Activated T-cell treated with anti-CD3 and anti-CD28 coated beads for 48 hours (primary cell): Measurements from ENCODE around the gene ADAMTS15.

ENCODE experiments used
- DNase-seq: peaks from one replicate; pipeline ENCODE4 v3.0.0-alpha.2; 2020; ENCODE audit warnings: low read depth

ADAMTS15 gene

DNA sequence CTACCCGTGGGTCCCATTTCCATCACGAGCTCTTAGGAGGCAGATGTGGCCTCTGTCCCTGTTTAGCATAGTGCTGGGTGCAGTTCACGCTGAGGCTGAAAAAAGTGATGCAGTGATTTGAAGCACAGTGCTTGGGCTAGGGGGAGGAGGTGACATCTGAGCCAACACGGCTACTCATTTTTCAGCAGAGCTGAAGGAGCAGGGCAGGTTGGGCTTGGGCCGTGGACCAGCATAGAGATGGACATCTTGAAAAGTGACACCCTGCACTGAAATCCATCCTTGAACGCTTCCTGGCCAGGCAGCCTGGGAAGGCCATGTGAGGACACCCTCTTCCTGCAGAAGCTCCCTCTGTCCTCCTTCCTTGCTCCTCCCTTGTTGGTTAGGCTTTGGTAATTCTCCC, 66.4 kb downstream of the ADAMTS15 start:
- no peak for DNase-seq

- DNase-seq, result no peak
Measured at GRCh38 chr11:130515829-130516553, 67.5 kb downstream of the ADAMTS15 start.

DNA sequence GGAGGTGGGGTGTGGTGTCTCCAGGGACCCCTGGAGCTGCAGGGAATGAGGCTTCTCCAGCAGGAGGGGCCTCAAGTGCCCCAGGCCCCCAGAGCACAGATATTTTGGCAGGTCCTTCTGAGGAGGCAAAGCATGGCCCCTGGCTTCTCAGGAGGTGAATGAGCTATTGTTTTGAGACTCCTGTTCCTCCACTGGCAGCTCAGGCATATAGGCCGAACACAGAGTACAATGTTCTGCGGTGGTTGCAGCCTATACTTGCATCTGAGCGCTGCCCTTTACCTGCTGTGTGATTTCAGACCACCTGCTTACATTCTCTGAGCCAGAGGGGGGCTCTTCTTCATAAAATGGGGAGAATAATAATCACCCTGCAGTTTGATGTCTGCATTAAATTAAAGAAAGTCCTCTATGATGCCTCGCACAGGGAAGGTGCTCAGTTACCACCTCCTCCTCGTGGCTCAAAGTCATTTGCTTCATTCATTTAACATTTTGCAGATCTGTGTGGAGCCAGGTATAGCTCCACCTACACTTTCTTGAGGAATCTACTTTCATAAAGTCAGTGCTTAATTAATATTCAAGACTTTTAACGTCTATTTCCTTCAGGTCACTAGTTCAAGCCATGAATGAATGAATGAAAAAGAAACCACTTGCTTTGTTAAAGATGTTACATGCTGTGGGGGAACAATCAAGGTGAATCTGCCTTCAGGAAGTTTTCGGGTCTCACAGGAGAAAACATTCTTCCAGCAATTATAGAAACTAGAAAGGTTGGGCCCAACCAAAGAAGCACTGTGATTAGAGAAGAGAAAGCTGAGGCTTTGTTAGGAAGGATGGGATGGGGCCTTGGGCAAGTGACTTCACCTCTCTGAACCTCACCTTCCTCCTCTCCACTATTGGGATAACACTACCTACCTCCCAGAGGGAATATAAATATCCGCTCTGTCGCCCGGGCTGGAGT, 68.4 kb downstream of the ADAMTS15 start:
- no peak for DNase-seq

DNA sequence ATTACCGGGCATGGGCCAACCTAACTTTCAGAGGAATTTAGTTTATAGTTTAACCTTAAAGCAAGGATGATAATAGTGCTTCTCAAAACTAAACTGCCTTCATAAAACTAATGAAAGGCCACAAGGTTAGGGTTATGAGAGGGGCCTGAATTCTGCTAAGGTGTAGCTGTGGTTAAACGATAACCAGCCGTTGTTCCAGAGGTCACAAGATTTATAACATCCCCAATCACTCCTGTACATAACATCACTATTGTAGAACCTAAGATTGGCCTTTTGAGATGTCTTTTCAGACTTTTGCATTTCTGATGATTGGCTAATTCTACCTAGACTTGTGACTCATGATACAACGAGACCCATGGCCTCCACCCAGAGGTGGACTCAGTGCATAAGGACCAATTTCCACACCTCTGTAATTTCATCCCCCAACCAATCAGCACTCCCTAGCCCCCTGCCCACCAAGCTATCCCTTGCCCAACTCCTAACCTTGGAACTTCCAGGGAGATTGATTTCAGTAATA, 69.8 kb downstream of the ADAMTS15 start:
- DNase-seq, result no peak

GRCh38 chr11:130519128-130519932, 70.9 kb downstream of the ADAMTS15 start:
- DNase-seq, result no peak

DNA sequence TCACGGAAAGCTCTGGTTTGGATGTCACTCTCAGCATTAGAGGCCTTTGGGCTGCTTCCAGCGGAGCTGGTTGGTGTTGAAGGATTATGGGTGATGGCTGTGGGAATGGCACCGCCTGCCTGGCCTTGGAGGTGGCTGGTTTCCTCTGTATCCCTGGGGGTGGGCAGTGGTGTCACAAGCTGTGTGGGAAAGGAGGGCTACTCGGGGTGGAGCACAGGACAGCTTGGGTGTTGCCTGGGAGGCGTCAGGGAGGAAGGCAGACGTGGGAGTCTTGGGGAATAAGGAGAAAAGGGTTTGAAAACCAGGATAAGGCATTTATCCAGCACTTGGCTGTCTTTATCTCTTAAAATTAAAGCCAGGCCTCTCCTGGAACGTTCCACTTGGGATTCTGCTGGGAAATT, 71.8 kb downstream of the ADAMTS15 start:
- DNase-seq, result no peak

DNA sequence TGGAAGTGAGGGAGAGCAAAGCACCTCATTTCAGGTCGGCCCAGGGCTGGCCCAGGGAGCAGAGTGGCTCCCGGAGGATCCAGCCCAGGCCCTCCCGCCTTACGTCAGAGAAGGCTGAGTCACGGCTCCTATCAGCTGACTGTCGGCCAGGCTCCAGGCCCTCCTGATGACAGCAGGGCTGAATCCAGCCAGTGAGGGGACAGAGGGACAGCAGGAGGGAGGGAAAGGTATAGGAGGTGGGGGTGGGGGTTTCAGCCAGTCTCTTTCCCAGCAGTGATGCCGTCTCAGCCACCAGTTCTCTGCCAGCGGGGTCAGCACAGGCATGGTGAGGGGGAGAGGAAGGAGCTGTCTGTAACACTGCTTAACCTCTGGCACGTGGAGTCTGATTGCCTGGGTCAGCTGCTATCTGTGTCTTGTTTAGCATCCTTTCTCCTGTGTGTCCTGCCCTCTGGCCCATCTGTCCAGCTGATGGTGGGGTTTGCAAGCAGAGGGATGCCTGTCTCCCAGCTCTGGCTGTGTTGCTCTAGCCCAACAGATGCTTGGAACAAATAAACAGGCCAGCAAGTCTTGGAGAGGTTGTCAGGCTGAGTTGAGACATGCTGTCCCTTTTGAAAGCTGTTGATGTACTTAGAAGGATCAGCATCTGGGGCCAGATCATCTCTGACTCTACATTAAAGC, 74.0 kb downstream of the ADAMTS15 start:
- no peak for DNase-seq

GRCh38 chr11:130523166-130523565, 74.7 kb downstream of the ADAMTS15 start:
- no peak for DNase-seq

DNA sequence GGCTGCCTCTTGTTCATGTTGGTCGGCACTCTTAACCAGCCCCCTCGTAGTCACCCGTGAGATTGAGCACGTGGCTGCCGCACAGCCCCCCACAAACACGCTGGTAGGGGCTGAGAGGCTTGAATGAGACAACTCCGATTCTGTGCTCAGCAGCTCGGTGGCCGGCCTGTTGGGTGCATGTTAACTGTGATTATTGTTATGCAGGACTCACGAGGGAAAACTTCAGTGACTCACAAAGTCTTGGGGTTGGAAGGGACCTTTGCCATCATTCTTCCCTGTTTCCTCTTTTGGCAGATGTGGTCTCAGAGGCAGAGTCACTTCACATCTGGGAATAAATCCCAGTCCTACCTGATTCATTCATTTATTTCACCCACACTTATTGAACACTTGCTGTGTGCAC, 75.2 kb downstream of the ADAMTS15 start:
- no peak for DNase-seq

DNA sequence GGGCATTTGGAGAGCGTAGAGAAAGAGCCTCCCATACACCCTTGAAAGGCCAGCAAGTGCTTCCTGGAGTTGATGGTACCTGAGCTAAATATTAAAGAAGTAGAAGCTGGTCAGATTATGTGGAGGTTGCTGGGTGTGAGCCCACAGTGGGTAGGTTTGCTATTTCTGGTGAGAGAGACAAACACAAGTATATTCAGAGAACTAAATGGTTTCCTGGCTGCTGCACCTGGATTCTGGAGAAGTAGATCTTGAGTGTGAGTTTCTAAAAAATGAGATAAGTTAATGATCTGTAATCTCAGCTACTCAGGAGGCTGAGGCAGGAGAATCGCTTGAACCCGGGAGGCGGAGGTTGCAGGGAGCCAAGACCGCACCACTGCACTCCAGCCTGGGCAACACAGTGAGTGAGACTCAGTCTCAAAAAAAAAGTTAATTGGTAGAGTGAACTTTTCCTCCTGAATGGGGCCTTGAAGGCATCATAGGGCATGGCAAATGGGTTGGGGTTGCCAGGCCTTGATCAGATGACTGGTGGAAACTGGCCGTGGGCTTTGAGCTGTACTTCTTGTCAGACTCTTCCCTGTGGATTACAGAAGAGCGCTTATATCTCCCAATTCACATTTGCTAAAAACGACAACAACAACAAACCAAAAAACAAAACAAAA, 75.8 kb downstream of the ADAMTS15 start:
- DNase-seq, result no peak

GRCh38 chr11:130525307-130525706, 76.9 kb downstream of the ADAMTS15 start:
- DNase-seq, result no peak
